HepG2 (cell line): ENCODE measurements around the gene PARP15.

Source experiments
- EP300 ChIP-seq, 3 experiments: sonication (generic) in 1 of 3; formaldehyde crosslinking in 1 of 3; IDR thresholded peaks; 2 replicates each; pipeline versions ENCODE4 v1.5.1 to v1.6.1; 2011 to 2020; ENCODE audit warnings: low read depth in 2 of 3, low read length in 2 of 3, borderline replicate concordance in 1 of 3, improper control_type of control experiment in 1 of 3, mild to moderate bottlenecking in 1 of 3, missing genetic modification reagents in 1 of 3, moderate library complexity in 1 of 3
- EZH2 ChIP-seq: conservative IDR thresholded peaks from 2 replicates; pipeline ENCODE4 v1.6.1; 2012; ENCODE audit warnings: mild to moderate bottlenecking, low read depth, low read length, moderate library complexity
- HOXA7 ChIP-seq: sonication (generic); formaldehyde crosslinking; IDR thresholded peaks from 2 replicates; pipeline ENCODE4 v1.8.1; 2022; ENCODE audit warnings: mild to moderate bottlenecking, missing genetic modification reagents, moderate library complexity
- POLR2A ChIP-seq, 2 experiments: IDR thresholded peaks; 2 replicates each; pipeline ENCODE4 v1.6.1; 2011; ENCODE audit warnings: low read depth in 2 of 2, low read length in 2 of 2, mild to moderate bottlenecking in 1 of 2, moderate library complexity in 1 of 2; ENCODE audit not compliant: insufficient read depth in 1 of 2
- TOPORS ChIP-seq: sonication (generic); formaldehyde crosslinking; IDR thresholded peaks from 2 replicates; pipeline ENCODE4 v1.8.0; 2023; ENCODE audit warnings: mild to moderate bottlenecking, missing genetic modification reagents
- ZNF687 ChIP-seq: sonication (generic); formaldehyde crosslinking; IDR thresholded peaks from 2 replicates; pipeline ENCODE4 v1.5.1; 2020; ENCODE audit warnings: mild to moderate bottlenecking, missing genetic modification reagents, moderate library complexity

GRCh38 chr3:122665881-122666280 is 88.4 kb downstream of the PARP15 start:
- TF ChIP-seq HOXA7 (CRISPR knock-in tag) (no peak), EZH2 (no peak), POLR2A (IDR thresholded peaks at IDR 0.05; ENCODE audit: insufficient read depth in 1 of 2, low read depth in 2 of 2, low read length in 2 of 2) (no peak), ZNF687 (CRISPR knock-in tag) (no peak), EP300 (IDR thresholded peaks at IDR 0.05; ENCODE audit: low read depth in 2 of 2, low read length in 2 of 2) (no peak), EP300 (CRISPR knock-in tag; IDR thresholded peaks at IDR 0.05; ENCODE audit: borderline replicate concordance) (no peak), TOPORS (CRISPR knock-in tag) (no peak)
